IPS DF 6.9 (cell line): ENCODE results near the gene MSMB.
"Not testable (repeated sequence)": the region's sequence is repeated elsewhere in the genome, so short reads cannot be mapped to it uniquely, and the experiment has no call there.

ENCODE experiments used
- DNase-seq: peaks from one replicate; pipeline ENCODE4 v3.0.0-alpha.2; 2013; ENCODE audit warnings: low read depth, low spot score
- H3K27ac ChIP-seq: one replicate; pipeline ENCODE4 v1.5.1; 2013; ENCODE audit warnings: low read length, control low read depth
- H3K27me3 ChIP-seq: 2 replicates; pipeline ENCODE4 v1.6.1; 2013; ENCODE audit warnings: mild to moderate bottlenecking, low read length; ENCODE audit not compliant: control insufficient read depth, insufficient read depth
- H3K36me3 ChIP-seq: 2 replicates; pipeline ENCODE4 v1.6.1; 2013; ENCODE audit warnings: low read length; ENCODE audit not compliant: control insufficient read depth, insufficient read depth
- H3K4me1 ChIP-seq: 2 replicates; pipeline ENCODE4 v1.6.1; 2013; ENCODE audit warnings: low read length; ENCODE audit not compliant: control insufficient read depth, insufficient read depth
- H3K4me3 ChIP-seq: 2 replicates; pipeline ENCODE4 v1.5.1; 2013; ENCODE audit warnings: mild to moderate bottlenecking, low read length
- H3K9me3 ChIP-seq: 2 replicates; pipeline ENCODE4 v1.6.1; 2013; ENCODE audit warnings: low read length, inconsistent platforms; ENCODE audit not compliant: control insufficient read depth, insufficient read depth
- WGBS: extraction: QIAGEN DNeasy Blood & Tissue Kit; methylation state at CpG from one replicate; pipeline ENCODE4 v1.1.7; 2013; ENCODE audit warnings: mixed read lengths, missing lambda C conversion rate; ENCODE audit not compliant: insufficient read length, insufficient coverage; 5-methylcytosine and 5-hydroxymethylcytosine counted together

Gene MSMB

GRCh38 chr10:45984473-45984872, 61.6 kb downstream of the MSMB start:
- WGBS: no CpG with 5 or more reads among the region's 2 CpGs
- not testable (repeated sequence) for H3K27me3 ChIP-seq, H3K9me3 ChIP-seq, H3K27ac ChIP-seq, H3K36me3 ChIP-seq, DNase-seq, H3K4me3 ChIP-seq, H3K4me1 ChIP-seq

- WGBS: no CpG with 5 or more reads among the region's 6 CpGs
- not testable (repeated sequence) for H3K27me3 ChIP-seq, H3K9me3 ChIP-seq, H3K4me1 ChIP-seq, H3K4me3 ChIP-seq, DNase-seq, H3K27ac ChIP-seq, H3K36me3 ChIP-seq
Measured at GRCh38 chr10:45983538-45984186, 62.4 kb downstream of the MSMB start.
